Smooth muscle cell (in vitro differentiated cells): ENCODE results near the gene EFNB3. TPM values are rescaled to one million over a fixed set of nuclear protein-coding genes. Genes with fewer than 3 reads are reported as not detected.

Experiments
- DNase-seq: peaks from one replicate; lab custom pipeline; 2025; ENCODE audit not compliant: unreplicated experiment; lab: John Stamatoyannopoulos, UW
- H2AFZ ChIP-seq: fragments of 200-600 bp; sonication (generic); 2 replicates; pipeline ENCODE4 v1.6.0; 2016; ENCODE audit warnings: antibody characterized with exemption, low read depth, mild to moderate bottlenecking
- H3F3A ChIP-seq: fragments of 200-600 bp; sonication (generic); 2 replicates; pipeline ENCODE4 v1.6.0; 2017; ENCODE audit warnings: antibody characterized with exemption, low read depth
- H3K27ac ChIP-seq: fragments of 200-600 bp; sonication (generic); 2 replicates; pipeline ENCODE4 v1.5.1; 2016; ENCODE audit warnings: low read depth, mild to moderate bottlenecking
- H3K27me3 ChIP-seq: fragments of 200-600 bp; sonication (generic); 2 replicates; pipeline ENCODE4 v1.6.1; 2016; ENCODE audit warnings: low read depth, mild to moderate bottlenecking
- H3K36me3 ChIP-seq: fragments of 200-600 bp; sonication (generic); 2 replicates; pipeline ENCODE4 v1.5.1; 2016; ENCODE audit warnings: low read depth
- H3K4me1 ChIP-seq: fragments of 200-600 bp; sonication (generic); 2 replicates; pipeline ENCODE4 v1.5.1; 2016; ENCODE audit warnings: low read depth
- H3K4me2 ChIP-seq: fragments of 200-600 bp; sonication (generic); 2 replicates; pipeline ENCODE4 v1.6.0; 2016; ENCODE audit warnings: mild to moderate bottlenecking
- H3K4me3 ChIP-seq: fragments of 200-600 bp; sonication (generic); 2 replicates; pipeline ENCODE4 v1.5.1; 2016; ENCODE audit warnings: mild to moderate bottlenecking
- H3K79me2 ChIP-seq: fragments of 200-600 bp; sonication (generic); 2 replicates; pipeline ENCODE4 v1.6.0; 2016; ENCODE audit warnings: low read depth, mild to moderate bottlenecking
- H3K9ac ChIP-seq: fragments of 200-600 bp; sonication (generic); 2 replicates; pipeline ENCODE4 v1.6.0; 2016; ENCODE audit warnings: low read depth
- H3K9me3 ChIP-seq: fragments of 200-600 bp; sonication (generic); replicated peaks from 2 replicates; pipeline ENCODE4 v1.5.1; 2016; ENCODE audit warnings: low read depth
- H4K20me1 ChIP-seq: fragments of 200-600 bp; sonication (generic); 2 replicates; pipeline ENCODE4 v1.6.0; 2016; ENCODE audit warnings: low read depth
- WGBS: methylation state at CpG from one replicate; pipeline ENCODE4 v1.1.7; 2016; ENCODE audit warnings: low lambda C conversion rate; 5-methylcytosine and 5-hydroxymethylcytosine counted together
- polyA plus RNA-seq: library from polyadenylated mRNA; unstranded; fragments of >200 nt; fragmentation: Nextera tagmentation; extraction: Ambion mirVana; gene quantifications from 2 replicates; pipeline ENCODE4 v1.2.1, GENCODE V29; 2016
- total RNA-seq: library from RNA; depleted of rRNA; stranded (reverse); fragments of >200 nt; gene quantifications from 2 replicates; pipeline ENCODE4 v1.2.3, GENCODE V29; 2014
- TF ChIP-seq, protein P1 (sequence below): fragments of 200-600 bp; sonication (generic); IDR thresholded peaks from 2 replicates; pipeline ENCODE4 v1.5.1; 2017; ENCODE audit warnings: borderline replicate concordance, mild to moderate bottlenecking, antibody characterized with exemption; ENCODE audit not compliant: insufficient read depth, poor library complexity, severe bottlenecking

The EFNB3 gene
- total and polyA plus RNA-seq, 2 experiments from 2014 or later, result 4.8 to 6.7 TPM

DNA sequence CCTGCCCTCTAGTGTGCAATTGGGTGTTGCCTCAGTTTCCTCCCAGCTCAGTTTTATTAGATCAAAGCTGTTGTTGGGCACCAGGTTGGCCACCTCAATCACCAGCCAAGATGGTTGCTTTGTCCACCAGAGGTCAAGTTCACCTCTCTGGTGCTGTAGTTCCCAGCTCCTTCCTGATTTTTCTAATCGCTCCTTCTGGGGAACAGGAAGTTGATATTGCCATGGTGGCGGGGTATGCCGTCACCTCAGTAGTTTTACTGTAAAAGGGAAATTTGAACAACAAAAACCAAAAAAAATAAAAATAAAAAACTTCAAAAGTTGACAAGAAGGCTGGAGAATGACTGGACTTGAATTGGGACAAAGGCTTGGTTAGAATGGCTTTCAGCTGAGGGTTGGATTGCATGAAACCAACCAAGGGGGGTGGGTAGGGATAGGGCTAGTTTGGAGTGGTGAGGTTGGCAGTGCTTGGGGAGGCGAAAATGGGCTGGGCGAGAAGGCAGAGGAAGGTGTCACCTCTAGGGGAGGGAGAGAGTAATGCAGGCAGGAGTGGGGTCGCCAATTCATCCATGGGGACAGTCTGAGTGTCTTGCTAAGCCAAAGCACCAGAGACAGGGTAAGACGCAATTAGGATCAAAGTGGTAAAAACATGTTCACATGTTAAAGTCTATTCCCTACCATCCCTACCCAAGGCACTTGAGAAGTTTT lies 6.2 kb downstream of the EFNB3 start:
- Histone ChIP-seq H3K9ac (no peak overlapping the region), H3K4me1 (peaks cover 9% of the 10 kb centered on the region), H3K4me3 (no peak overlapping the region), H3K9me3 (no peaks in the 10 kb centered on the region), H3K27me3 (peaks cover 20% of the 10 kb centered on the region), H3F3A (peaks cover 3% of the 10 kb centered on the region), H2AFZ (no peak overlapping the region), H3K4me2 (no peak overlapping the region), H3K36me3 (no peaks in the 10 kb centered on the region), H3K27ac (no peak overlapping the region), H3K79me2 (no peaks in the 10 kb centered on the region), H4K20me1 (no peaks in the 10 kb centered on the region)
- WGBS, result 85% methylated on average over 7 of the region's 7 CpGs
- TF ChIP-seq, protein P1, sequence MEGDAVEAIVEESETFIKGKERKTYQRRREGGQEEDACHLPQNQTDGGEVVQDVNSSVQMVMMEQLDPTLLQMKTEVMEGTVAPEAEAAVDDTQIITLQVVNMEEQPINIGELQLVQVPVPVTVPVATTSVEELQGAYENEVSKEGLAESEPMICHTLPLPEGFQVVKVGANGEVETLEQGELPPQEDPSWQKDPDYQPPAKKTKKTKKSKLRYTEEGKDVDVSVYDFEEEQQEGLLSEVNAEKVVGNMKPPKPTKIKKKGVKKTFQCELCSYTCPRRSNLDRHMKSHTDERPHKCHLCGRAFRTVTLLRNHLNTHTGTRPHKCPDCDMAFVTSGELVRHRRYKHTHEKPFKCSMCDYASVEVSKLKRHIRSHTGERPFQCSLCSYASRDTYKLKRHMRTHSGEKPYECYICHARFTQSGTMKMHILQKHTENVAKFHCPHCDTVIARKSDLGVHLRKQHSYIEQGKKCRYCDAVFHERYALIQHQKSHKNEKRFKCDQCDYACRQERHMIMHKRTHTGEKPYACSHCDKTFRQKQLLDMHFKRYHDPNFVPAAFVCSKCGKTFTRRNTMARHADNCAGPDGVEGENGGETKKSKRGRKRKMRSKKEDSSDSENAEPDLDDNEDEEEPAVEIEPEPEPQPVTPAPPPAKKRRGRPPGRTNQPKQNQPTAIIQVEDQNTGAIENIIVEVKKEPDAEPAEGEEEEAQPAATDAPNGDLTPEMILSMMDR, result no peak
- DNase-seq, result no peak

DNA sequence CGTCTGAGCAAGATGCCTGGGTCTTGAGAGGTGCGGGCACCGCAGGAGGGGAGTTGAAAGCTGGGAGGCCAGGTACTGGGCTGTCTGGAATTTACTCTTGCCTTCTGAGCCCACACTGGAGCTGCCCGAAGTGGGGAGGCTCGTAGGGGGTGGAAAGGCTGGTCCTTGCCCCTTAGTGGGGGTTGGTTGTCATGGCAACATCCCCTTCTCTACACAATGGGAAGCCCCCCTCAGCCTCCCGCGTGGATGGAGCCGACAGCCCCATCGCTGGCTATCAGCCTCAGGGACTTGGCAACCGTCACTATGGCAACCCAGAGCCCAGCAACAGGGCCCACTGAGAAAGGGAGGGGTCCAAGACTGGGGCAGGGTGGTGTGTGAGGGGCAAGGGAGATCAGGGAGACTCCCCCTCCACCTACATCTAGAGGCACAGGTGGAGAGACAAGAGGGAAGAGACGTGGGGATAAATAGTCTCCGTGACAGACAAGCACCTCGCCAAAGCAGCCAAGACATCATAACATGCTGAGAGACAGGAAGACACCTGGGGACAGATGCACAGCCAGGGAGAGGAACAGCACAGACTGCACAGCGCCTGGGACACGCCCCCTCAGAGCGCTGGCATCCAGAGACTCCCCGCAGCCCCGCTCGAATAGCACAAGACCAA lies 7.2 kb downstream of the EFNB3 start:
- 26% methylated on average over 18 of the region's 19 CpGs for WGBS
- no peak overlapping the region for H3K9ac ChIP-seq
- no peaks in the 10 kb centered on the region for H3K9me3 ChIP-seq
- peaks cover 20% of the 10 kb centered on the region for H3K27me3 ChIP-seq
- H3K4me2 ChIP-seq, result no peak overlapping the region
- H3K27ac ChIP-seq, result no peak overlapping the region
- H3K79me2 ChIP-seq, result no peaks in the 10 kb centered on the region
- H3F3A ChIP-seq, result peaks cover 3% of the 10 kb centered on the region
- peaks cover 12% of the 10 kb centered on the region for H3K4me1 ChIP-seq
- no peaks in the 10 kb centered on the region for H4K20me1 ChIP-seq
- H2AFZ ChIP-seq, result no peak overlapping the region
- TF ChIP-seq, protein P1, result no peak
- H3K4me3 ChIP-seq, result no peak overlapping the region
- no peaks in the 10 kb centered on the region for H3K36me3 ChIP-seq
- no peak for DNase-seq

DNA sequence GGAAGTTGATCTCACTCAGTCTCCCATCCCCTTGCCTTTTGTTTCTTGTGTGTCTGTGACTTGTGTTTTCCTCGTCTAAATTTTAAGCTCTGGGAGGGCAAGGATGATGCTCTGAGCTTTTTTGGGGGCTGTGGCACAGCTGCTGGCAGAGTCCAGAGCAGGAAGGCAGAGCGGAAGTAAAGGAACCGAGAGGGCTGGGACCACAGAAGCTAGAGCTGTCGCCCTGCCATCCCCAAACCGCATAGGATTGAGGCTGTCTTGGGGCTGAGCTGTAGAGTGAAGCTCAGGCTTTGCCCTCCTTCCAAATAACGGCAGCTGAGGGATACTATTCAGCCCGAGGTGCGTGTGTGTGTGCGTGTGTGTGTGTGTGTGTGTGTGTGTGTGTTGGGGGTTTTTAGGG lies 8.8 kb downstream of the EFNB3 start:
- no peak overlapping the region for H2AFZ ChIP-seq
- H3K4me3 ChIP-seq, result no peak overlapping the region
- H3K9me3 ChIP-seq, result no peaks in the 10 kb centered on the region
- no peak overlapping the region for H3K27ac ChIP-seq
- WGBS, result 50% methylated on average over 9 of the region's 9 CpGs
- H3K79me2 ChIP-seq, result no peaks in the 10 kb centered on the region
- peaks cover 27% of the 10 kb centered on the region for H3K27me3 ChIP-seq
- peaks cover 3% of the 10 kb centered on the region for H3F3A ChIP-seq
- no peaks in the 10 kb centered on the region for H3K36me3 ChIP-seq
- no peaks in the 10 kb centered on the region for H4K20me1 ChIP-seq
- no peak overlapping the region for H3K4me2 ChIP-seq
- TF ChIP-seq, protein P1, result no peak
- DNase-seq, result no peak
- peaks cover 16% of the 10 kb centered on the region for H3K4me1 ChIP-seq
- no peak overlapping the region for H3K9ac ChIP-seq
